Measurements from ENCODE around the gene KRT20. TPM values are rescaled to one million over a fixed set of nuclear protein-coding genes. Genes with fewer than 3 reads are reported as not detected.
"Not testable (repeated sequence)": the region's sequence is repeated elsewhere in the genome, so short reads cannot be mapped to it uniquely, and the experiment has no call there.

KRT20 gene
- not detected in 2 replicates for total RNA-seq (2014; rRNA removed; shearing (Covaris generic))

- no peak for DNase-seq (ENCODE audit: low spot score)
- in situ Hi-C loops (cut with HindIII; ENCODE audit: low sequenced_read_pairs), result no loop called here
Measured at GRCh38 chr17:40884708-40885512, at the start of gene KRT20. TSS of gene KRT20 (minus strand) at chr17:40885242. CDS start at chr17:40885185, 57 bp downstream.

DNA sequence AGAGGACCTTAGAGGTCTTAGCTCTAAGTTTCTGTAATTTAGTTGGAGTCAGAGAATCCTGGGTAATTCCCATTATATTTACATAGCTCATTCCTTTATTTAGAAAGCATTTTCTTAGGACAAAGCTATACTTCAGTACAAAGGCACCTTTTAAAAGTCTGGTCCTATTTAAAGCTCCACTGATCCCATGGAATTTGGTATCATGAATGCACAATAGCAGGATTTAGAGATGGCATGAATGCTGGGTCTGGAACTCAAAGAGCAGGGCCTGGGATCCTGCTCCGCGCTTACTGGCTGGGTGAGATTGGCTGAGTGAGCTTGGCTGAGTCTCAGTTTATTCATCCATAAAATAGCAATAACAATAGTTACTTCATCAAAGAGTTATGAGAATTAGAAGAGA lies 47.6 kb upstream of the KRT20 start:
- in situ Hi-C loops (cut with HindIII; ENCODE audit: low sequenced_read_pairs), result no loop called here
- DNase-seq (ENCODE audit: low spot score), result no peak

DNA sequence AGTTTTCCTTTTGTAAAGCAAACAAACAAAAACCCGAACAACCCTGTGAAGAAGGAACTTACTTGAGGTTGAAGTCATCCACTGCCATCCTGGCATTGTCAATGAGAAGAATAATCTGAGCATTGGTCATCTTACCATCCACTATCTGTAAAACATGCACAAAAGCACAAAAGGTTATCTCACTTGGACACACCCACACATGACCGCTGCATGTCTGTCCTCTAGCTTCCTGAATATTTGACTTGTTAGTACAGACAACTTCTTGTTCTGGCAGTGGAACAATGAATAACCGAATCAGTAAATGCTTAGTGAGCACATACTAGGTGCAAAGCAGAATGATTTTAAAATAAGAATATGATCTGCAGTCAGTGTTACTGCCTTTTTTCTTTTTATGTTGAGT lies 46.3 kb upstream of the KRT20 start:
- in situ Hi-C loops (cut with HindIII; ENCODE audit: low sequenced_read_pairs), result no loop called here
- DNase-seq (ENCODE audit: low spot score), result no peak

- DNase-seq (ENCODE audit: low spot score), result no peak
- in situ Hi-C loops (cut with HindIII; ENCODE audit: low sequenced_read_pairs), result no loop called here
Measured at GRCh38 chr17:40926341-40926740, 41.3 kb upstream of the KRT20 start.

GRCh38 chr17:40922239-40922638 lies 37.2 kb upstream of the KRT20 start:
- in situ Hi-C loops (cut with HindIII; ENCODE audit: low sequenced_read_pairs), result no loop called here
- DNase-seq (ENCODE audit: low spot score), result no peak

GRCh38 chr17:40921026-40921425 lies 36.0 kb upstream of the KRT20 start:
- in situ Hi-C loops (cut with HindIII; ENCODE audit: low sequenced_read_pairs), result no loop called here
- DNase-seq (ENCODE audit: low spot score), result no peak

- DNase-seq (ENCODE audit: low spot score); in situ Hi-C loops (cut with HindIII; ENCODE audit: low sequenced_read_pairs): not testable (repeated sequence)
Measured at GRCh38 chr17:40917116-40917515, 32.1 kb upstream of the KRT20 start.

DNA sequence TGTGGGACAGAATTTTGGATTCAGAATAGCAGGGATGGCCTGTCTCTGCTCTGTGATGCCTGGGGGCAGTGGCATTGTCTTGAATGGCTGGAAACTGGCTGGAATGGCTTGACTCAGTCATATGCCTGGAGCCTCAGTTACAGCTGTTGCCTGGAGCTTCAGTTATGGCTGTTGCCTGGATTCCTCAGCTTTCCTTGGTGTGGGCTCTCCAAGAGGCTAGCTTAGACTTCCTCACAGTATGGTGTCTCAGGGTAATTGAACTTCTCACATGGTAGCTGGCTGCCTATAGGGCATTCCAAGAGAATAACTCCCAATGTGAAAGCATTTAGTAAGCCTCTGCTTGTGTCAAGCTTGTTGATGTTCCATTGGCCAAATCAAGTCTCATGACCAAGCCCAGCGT lies 31.3 kb upstream of the KRT20 start:
- in situ Hi-C loops (cut with HindIII; ENCODE audit: low sequenced_read_pairs), result no loop called here
- no peak for DNase-seq (ENCODE audit: low spot score)

DNA sequence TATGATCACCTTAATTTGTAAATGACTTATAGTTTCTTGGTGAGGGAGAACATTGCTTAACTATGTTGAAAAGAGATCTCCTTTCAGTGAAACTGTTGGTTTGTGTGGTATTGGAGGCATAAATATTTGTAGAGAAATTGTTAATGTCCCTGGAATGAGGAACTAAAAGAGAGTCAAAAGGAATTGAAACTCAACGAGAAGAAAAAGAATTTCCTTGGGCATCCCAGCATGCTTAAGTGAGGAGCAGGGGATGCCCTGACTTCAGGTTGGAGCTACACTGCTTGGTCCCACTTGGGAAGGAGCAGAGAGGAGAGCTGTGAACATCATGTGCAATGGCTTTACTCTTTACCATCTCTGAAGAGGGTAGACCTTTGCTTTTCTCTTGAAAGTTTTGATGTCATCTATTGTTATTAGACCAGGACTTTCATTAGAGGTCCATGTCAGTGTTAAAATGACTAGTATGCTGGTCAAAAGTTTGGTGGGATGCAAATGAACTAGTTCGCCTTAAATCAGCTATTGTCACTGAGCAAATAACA lies 30.7 kb upstream of the KRT20 start:
- in situ Hi-C loops (cut with HindIII; ENCODE audit: low sequenced_read_pairs), result no loop called here
- no peak for DNase-seq (ENCODE audit: low spot score)

- DNase-seq (ENCODE audit: low spot score), result no peak
- in situ Hi-C loops (cut with HindIII; ENCODE audit: low sequenced_read_pairs), result no loop called here
Measured at GRCh38 chr17:40915199-40915661, 30.2 kb upstream of the KRT20 start.

GRCh38 chr17:40914075-40914855 lies 29.2 kb upstream of the KRT20 start:
- in situ Hi-C loops (cut with HindIII; ENCODE audit: low sequenced_read_pairs), result no loop called here
- DNase-seq (ENCODE audit: low spot score), result no peak

GRCh38 chr17:40912486-40913210 lies 27.6 kb upstream of the KRT20 start:
- in situ Hi-C loops (cut with HindIII; ENCODE audit: low sequenced_read_pairs), result no loop called here
- no peak for DNase-seq (ENCODE audit: low spot score)

DNA sequence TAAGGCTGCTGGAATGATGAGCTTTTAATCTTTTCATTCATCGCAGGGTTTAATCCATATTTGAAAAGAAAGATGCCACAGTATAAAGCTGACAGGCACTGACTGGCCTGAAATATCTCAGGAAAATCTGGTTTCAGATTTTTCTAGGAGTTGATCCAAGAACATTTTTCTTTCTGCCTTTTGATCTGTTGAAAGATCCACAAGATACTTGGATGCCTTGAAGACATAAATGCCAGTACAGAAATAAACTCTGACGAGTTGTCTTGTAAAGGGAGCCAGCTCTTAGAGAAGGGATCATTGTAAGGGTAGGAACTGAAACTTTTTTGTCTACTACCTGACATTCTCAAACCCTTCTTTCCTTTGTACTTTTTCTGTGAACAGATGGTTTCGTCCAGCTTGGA lies 25.4 kb upstream of the KRT20 start:
- DNase-seq (ENCODE audit: low spot score), result peak; percentile 13
- in situ Hi-C loops (cut with HindIII; ENCODE audit: low sequenced_read_pairs), result no loop called here

GRCh38 chr17:40909755-40910154 lies 24.7 kb upstream of the KRT20 start:
- in situ Hi-C loops (cut with HindIII; ENCODE audit: low sequenced_read_pairs), result no loop called here
- peak; percentile 1 for DNase-seq (ENCODE audit: low spot score)

- in situ Hi-C loops (cut with HindIII; ENCODE audit: low sequenced_read_pairs), result no loop called here
- peak; percentile 84 for DNase-seq (ENCODE audit: low spot score)
Measured at GRCh38 chr17:40909351-40909750, 24.3 kb upstream of the KRT20 start.

GRCh38 chr17:40906613-40907012 lies 21.6 kb upstream of the KRT20 start:
- no peak for DNase-seq (ENCODE audit: low spot score)
- in situ Hi-C loops (cut with HindIII; ENCODE audit: low sequenced_read_pairs), result no loop called here

DNA sequence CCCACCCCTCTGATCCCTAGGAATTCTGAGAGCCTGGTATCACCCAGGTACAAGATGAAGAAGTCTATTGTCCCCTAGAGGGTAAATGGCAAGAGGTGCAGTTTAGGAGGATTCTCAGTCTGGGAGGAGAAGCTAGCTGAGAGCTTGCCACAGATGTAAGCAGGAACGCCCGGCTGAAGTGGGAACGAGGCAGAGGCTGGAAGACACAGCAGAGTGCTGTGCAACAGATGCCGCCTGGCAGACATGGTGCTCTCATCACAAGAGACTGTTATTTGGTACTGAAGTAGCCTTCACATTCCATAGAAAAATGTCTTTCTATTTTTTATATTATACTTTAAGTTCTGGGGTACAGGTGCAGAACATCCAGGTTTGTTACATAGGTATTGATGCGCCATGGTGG lies 20.3 kb upstream of the KRT20 start:
- DNase-seq (ENCODE audit: low spot score), result no peak
- in situ Hi-C loops (cut with HindIII; ENCODE audit: low sequenced_read_pairs), result no loop called here

GRCh38 chr17:40903129-40903847 lies 18.2 kb upstream of the KRT20 start:
- in situ Hi-C loops (cut with HindIII; ENCODE audit: low sequenced_read_pairs), result no loop called here
- DNase-seq (ENCODE audit: low spot score), result no peak

- in situ Hi-C loops (cut with HindIII; ENCODE audit: low sequenced_read_pairs), result no loop called here
- no peak for DNase-seq (ENCODE audit: low spot score)
Measured at GRCh38 chr17:40902498-40902897, 17.5 kb upstream of the KRT20 start.
